Peyer's patch (tissue), 4 donors: ENCODE measurements around the gene CDC26.

Experiments
- CTCF ChIP-seq, 6 experiments: fragments of 450-650 bp in 4 of 6; fragments of 200-600 bp in 2 of 6; sonication (generic) in 1 of 6; IDR thresholded peaks; one replicate each; pipeline ENCODE4 v1.5.1; 2017 to 2019; ENCODE audit warnings: antibody characterized with exemption in 6 of 6, mild to moderate bottlenecking in 3 of 6, moderate library complexity in 1 of 6
- POLR2A ChIP-seq, 2 donors: fragments of 450-650 bp; IDR thresholded peaks; one replicate each; pipeline ENCODE4 v1.5.1; 2017; ENCODE audit warnings: antibody characterized with exemption in 2 of 2, mild to moderate bottlenecking in 2 of 2, moderate library complexity in 2 of 2

- no peak for TF ChIP-seq CTCF (IDR thresholded peaks at IDR 0.05)
- no peak for TF ChIP-seq POLR2A (IDR thresholded peaks at IDR 0.05)
Measured at GRCh38 chr9:113290052-113290607, 14.8 kb upstream of the CDC26 start.
